HG02623 (cell line): ENCODE measurements around the gene CTNS.
A peak's percentile ranks its signal among the peaks of the same experiment; 100 is the strongest.

ENCODE experiments used
- ATAC-seq: cut with Tn5 transposase; IDR thresholded peaks from one replicate; pipeline ENCODE4 v1.9.1; 2021; ENCODE audit warnings: moderate library complexity; ENCODE audit not compliant: unreplicated experiment

The CTNS gene

GRCh38 chr17:3636154-3636907 is at the start of gene CTNS, which contains the start of gene SHPK:
CTNS (plus strand) TSS chr17:3636760; CDS start chr17:3640207, 3,447 bp downstream.
SHPK (minus strand) TSS chr17:3636250; CDS start chr17:3636219, 31 bp downstream.
- peak; percentile 95 for ATAC-seq

DNA sequence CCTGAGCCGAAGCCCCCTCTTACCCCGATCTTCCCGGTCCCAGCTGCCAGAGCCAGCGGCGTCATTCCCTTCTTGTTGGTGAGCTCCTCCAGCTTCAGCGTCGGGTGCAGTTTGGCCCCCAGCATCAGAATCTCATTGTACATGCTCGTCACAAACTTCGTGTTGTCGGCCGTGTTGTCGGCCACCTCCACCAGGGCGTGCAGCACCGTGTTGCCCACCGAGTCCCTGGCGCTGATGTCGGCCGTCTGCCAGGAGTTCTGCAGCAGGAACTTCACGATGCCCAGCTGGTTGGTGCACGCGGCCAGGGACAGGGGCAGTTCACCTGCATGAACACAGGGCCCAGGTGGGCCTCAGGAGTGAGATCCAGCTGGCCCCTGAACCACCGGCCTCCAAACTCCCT is 46.8 kb upstream of the CTNS start:
- no peak for ATAC-seq

- no peak for ATAC-seq
Observed at GRCh38 chr17:3590231-3590630, 46.3 kb upstream of the CTNS start.

DNA sequence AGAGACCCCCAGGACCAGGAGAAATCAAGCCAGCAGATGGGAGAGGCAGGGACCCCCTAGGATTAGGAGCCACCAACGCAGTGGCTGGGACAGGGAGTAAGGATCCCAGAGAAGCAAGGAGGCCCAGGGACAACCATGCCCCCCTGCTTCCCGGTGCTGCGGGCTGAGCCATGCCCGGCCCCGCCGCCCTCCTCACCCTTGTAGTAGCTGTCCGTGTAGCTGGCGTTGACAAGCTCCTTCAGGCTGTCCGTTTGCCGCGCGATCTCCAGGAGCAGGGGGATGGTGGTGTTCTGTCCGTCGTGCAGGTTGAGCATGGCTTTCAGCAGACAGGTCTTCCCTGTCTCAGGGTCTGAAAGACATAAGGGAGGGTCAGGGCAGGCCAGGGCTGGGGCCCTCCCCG is 45.8 kb upstream of the CTNS start:
- no peak for ATAC-seq

- ATAC-seq = no peak
Observed at GRCh38 chr17:3592216-3592860, 44.2 kb upstream of the CTNS start.

DNA sequence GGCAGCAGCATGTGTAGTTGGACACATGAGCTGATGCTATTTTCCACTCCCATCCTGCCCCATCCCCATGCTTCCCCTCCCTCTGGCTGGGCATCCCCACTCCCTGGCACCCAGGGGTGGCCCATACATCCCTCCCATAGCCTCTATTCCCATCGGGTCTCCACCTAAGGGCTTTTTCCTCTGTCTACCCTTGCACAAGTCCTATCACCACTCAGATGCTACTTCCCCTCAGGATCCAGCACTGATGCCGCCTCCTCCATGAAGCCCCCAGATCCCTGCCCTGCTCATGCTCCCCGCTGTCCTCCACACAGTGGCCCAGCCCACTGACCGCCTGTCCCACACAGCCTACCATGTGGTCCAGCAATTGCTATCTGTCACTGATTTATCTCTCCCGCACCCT is 43.2 kb upstream of the CTNS start:
- no peak for ATAC-seq

GRCh38 chr17:3594051-3594800 is 42.3 kb upstream of the CTNS start:
- ATAC-seq = no peak

DNA sequence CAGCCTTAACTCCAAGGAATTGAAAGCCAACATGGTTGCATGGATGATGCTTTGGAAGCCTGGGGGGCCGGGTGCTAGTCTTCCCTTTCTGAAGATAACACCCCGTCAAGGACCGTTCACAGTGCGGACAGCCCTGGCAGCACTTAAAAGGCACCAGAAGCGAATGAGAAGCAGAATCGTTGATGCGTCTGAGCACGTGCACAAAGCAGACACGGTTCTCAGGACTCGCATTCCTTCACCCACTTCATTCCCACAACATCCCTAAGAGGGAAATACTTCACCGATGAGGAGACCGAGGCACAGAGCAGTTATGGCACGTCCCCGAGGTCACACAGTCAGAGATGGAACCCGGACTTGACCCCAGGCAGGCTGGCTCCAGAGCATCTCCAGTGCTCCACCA is 41.6 kb upstream of the CTNS start:
- ATAC-seq = no peak

- no peak for ATAC-seq
Observed at GRCh38 chr17:3596804-3597464, 39.6 kb upstream of the CTNS start.

DNA sequence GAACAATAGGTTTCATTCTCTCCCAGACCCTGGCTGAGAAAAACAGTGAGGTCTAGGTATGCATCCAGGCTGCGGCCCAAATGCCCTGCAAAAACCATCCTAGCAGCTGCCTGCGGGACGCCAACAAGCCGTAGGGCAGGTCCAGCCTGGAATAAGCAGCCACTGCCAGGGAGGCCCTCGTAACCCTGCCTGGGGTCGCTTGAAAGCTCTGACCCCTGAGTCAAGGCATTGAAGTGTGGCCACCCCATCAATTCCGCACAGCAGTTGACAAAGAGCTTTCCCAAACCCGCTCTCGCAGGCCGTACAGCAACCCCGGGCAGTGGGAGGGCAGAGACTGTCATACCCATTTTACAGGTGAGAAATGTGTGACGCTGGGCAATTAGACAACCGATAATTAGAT is 38.5 kb upstream of the CTNS start:
- ATAC-seq = no peak

- no peak for ATAC-seq
Observed at GRCh38 chr17:3600529-3601205, 35.9 kb upstream of the CTNS start.

DNA sequence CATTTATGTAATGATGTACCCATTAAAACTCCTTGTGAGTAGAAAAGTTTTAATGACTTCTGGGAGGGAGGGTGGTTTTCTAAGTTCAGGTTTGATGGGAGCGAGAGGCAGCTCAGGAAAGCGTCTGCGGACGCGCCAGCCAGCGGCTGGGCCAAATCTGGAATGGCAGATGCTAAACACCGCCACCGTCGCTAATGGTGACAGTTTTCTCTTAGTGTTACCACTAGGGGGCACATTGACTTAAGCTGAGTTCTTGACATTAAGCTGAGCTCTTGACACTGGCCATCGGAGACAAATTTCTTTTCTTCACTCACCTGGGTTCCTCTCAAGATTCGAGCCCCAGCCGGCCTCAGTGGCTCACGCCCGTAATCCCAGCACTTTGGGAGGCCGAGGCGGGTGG is 34.1 kb upstream of the CTNS start:
- ATAC-seq = no peak

DNA sequence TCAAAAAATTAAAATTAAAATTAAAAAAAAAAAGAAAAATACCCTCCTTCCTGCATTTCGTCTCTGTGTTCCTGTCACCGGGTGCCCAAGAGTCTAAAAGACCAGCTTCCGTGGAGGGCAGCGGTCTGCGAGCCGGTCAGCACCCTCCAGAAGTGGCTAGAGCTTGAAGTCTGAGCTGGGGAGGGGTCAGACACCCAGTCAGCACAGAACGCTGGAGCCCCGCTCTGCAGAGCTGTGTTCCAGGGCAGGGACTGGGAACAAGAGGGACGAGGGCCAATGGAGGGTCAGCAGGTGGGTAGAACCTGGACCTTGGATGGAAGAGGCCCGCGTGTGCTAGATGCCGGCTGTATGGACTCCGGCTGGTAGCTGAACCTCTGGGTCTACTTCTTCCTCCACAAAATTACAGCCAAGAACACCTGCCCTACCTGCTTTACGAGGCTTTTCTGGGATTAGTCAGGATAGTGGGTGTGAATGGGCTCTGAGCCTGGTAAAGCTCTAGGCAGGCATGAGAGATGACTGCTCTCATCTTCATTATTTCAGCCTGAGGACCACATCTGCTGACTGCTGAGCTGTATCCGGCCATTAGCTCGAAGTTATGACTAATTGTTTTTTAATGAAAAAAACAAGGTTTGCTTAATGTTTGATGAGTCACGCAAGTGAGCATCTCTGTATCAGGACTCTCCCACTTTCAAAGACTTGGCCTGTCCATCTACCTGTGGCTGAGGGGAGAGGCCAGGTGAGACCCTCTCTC is 33.3 kb upstream of the CTNS start:
- no peak for ATAC-seq

DNA sequence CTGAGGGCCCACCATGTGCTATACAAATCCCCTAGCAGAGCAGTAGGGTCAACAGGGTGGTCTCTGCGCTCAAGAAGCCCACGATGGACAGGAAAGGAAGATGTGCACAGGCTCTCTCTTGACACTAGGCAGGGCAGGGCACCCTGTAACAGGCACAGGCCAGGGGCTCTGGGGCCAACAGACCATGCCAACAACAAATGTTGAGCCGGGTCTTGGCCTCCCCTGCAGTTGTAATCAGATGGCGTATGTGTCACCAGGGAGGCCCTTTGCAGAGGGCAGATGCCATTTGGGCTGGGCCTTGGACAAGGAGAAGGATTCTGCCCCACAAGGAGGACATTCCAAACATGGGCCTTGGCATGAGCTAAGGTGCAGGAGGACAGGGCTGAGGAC is 32.7 kb upstream of the CTNS start:
- no peak for ATAC-seq

DNA sequence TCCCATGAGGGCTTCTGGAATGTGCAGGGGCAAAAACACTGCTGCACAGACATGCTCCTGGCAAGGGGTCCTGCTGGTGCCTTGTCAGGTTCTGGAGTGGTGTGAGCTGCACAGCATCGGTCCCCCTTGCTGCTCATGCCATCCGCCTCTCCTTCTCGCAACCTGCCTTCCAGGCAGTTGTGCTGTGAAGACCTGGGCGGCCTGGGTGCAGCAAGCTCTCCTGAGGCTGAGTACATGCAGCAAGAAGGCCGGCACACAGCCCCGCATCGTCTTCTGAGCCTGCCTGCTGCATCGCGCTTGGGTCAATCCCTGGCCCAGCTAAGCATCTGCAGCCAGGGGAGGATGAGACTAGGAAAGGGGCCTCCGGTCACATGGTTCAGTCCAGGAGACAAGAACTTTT is 26.9 kb upstream of the CTNS start:
- ATAC-seq = no peak

GRCh38 chr17:3610523-3610922 is 26.0 kb upstream of the CTNS start:
- ATAC-seq = no peak

- no peak for ATAC-seq
Observed at GRCh38 chr17:3613124-3613523, 23.4 kb upstream of the CTNS start.

DNA sequence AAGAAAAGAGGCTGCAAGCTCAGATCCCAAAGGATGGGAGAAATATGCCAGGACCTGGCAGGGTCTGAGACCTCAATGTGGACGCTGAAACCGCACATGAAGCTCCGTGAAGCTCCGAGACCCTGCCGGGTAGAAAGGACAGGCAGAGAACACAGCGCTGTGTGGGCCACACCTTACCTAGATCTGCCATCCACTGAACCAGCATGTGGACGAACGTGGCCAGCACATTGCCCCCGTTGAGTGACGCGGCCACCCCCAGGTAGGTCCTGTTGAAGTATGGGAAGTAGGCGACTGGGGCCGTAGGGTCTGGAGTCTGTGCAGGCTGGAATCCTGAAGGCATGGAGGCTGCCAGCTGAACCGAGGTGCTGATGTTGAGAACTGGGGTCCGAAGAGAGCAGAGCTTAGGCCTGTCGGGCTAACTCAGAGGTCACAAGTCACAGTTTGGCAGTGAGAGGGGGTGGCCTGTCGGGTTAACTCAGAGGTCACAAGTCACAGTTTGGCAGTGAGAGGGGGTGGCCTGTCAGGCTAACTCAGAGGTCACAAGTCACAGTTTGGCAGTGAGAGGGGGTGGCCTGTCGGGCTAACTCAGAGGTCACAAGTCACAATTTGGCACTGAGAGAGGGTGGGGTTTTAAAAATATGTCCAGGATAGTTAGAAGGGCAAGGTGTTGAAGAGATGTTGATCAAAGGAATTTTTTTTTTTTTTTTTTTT is 21.2 kb upstream of the CTNS start:
- no peak for ATAC-seq

DNA sequence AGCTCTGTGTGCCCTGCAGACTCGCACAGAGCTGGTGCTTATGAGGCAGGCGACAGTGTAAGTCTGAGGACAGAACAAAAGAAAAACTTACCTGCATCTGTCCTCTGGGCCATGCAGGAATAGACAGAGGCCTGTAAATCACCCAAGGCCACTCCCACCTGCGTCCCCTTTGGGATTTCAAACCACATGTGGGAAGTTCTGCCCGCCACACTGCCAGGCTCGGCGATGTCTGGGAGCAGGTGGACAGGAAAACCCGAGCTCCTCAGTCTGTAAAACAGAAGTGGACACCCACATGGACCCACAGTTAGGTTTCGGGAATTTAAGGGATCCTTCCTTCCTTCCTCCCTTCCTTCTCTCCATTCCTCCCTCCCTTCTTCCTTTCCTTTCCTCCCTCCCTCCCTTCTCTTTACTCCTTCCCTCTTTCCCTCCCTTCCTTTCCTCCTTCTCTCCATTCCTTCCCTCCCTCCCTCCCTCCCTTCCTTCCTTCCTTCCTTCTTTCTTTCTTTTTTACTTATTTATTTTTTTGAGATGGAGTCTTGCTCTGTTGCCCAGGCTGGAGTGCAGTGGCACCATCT is 15.3 kb upstream of the CTNS start:
- ATAC-seq = no peak
